ENCODE results near the gene NUBPL.

The NUBPL gene

GRCh38 chr14:31837031-31837430, 275.8 kb downstream of the NUBPL start:
- TF ChIP-seq CTCF (conservative IDR thresholded peaks at IDR 0.05; ENCODE audit: low read depth, low read length), result no peak
- no peak overlapping the region for H3K4me3 ChIP-seq (IDR thresholded peaks at IDR 0.05; ENCODE audit: insufficient read depth, low read depth, low read length)
- H4K20me1 ChIP-seq (ENCODE audit: insufficient read depth), result no peaks in the 10 kb centered on the region
- no peak overlapping the region for H2AFZ ChIP-seq (ENCODE audit: low read depth)
- no peaks in the 10 kb centered on the region for H3K4me1 ChIP-seq (ENCODE audit: low read depth, poor library complexity, severe bottlenecking)
- H3K36me3 ChIP-seq (ENCODE audit: insufficient read depth), result no peaks in the 10 kb centered on the region
- no peaks in the 10 kb centered on the region for H3K27me3 ChIP-seq (ENCODE audit: insufficient read depth, low read depth)
- no peaks in the 10 kb centered on the region for H3K79me2 ChIP-seq (ENCODE audit: insufficient read depth, low read depth)
- no peak overlapping the region for H3K27ac ChIP-seq
- H3K9ac ChIP-seq, result no peak overlapping the region
- no peak overlapping the region for H3K4me2 ChIP-seq

GRCh38 chr14:31842899-31843298, 281.7 kb downstream of the NUBPL start:
- no peak overlapping the region for H3K4me3 ChIP-seq (IDR thresholded peaks at IDR 0.05; ENCODE audit: insufficient read depth, low read depth, low read length)
- no peak for TF ChIP-seq CTCF (conservative IDR thresholded peaks at IDR 0.05; ENCODE audit: low read depth, low read length)
- H3K4me1 ChIP-seq (ENCODE audit: low read depth, poor library complexity, severe bottlenecking), result peaks cover 14% of the 10 kb centered on the region
- H2AFZ ChIP-seq (ENCODE audit: low read depth), result no peak overlapping the region
- H3K36me3 ChIP-seq (ENCODE audit: insufficient read depth), result no peaks in the 10 kb centered on the region
- no peaks in the 10 kb centered on the region for H4K20me1 ChIP-seq (ENCODE audit: insufficient read depth)
- no peaks in the 10 kb centered on the region for H3K27me3 ChIP-seq (ENCODE audit: insufficient read depth, low read depth)
- H3K27ac ChIP-seq, result no peak overlapping the region
- no peak overlapping the region for H3K4me2 ChIP-seq
- no peak overlapping the region for H3K9ac ChIP-seq
- no peaks in the 10 kb centered on the region for H3K79me2 ChIP-seq (ENCODE audit: insufficient read depth, low read depth)

- TF ChIP-seq CTCF (conservative IDR thresholded peaks at IDR 0.05; ENCODE audit: low read depth, low read length), result no peak
- Histone ChIP-seq H3K36me3 (ENCODE audit: insufficient read depth) (no peaks in the 10 kb centered on the region), H3K27ac (no peak overlapping the region), H3K4me3 (IDR thresholded peaks at IDR 0.05; ENCODE audit: insufficient read depth, low read depth, low read length) (no peak overlapping the region), H2AFZ (ENCODE audit: low read depth) (no peak overlapping the region), H4K20me1 (ENCODE audit: insufficient read depth) (no peaks in the 10 kb centered on the region), H3K9ac (no peak overlapping the region), H3K4me2 (no peak overlapping the region), H3K79me2 (ENCODE audit: insufficient read depth, low read depth) (no peaks in the 10 kb centered on the region), H3K4me1 (ENCODE audit: low read depth, poor library complexity, severe bottlenecking) (peaks cover 14% of the 10 kb centered on the region), H3K27me3 (ENCODE audit: insufficient read depth, low read depth) (no peaks in the 10 kb centered on the region)
Observed at GRCh38 chr14:31843361-31844091, 282.3 kb downstream of the NUBPL start.

- no peaks in the 10 kb centered on the region for H3K27me3 ChIP-seq (ENCODE audit: insufficient read depth, low read depth)
- H3K4me1 ChIP-seq (ENCODE audit: low read depth, poor library complexity, severe bottlenecking), result peaks cover 39% of the 10 kb centered on the region
- peak overlapping the region; percentile 89 for H3K27ac ChIP-seq
- peak overlapping the region; percentile 60 for H3K4me2 ChIP-seq
- H3K9ac ChIP-seq, result peak overlapping the region; percentile 35
- H3K4me3 ChIP-seq (IDR thresholded peaks at IDR 0.05; ENCODE audit: insufficient read depth, low read depth, low read length), result no peak overlapping the region
- H3K36me3 ChIP-seq (ENCODE audit: insufficient read depth), result no peaks in the 10 kb centered on the region
- no peak overlapping the region for H2AFZ ChIP-seq (ENCODE audit: low read depth)
- no peaks in the 10 kb centered on the region for H4K20me1 ChIP-seq (ENCODE audit: insufficient read depth)
- no peaks in the 10 kb centered on the region for H3K79me2 ChIP-seq (ENCODE audit: insufficient read depth, low read depth)
- no peak for TF ChIP-seq CTCF (conservative IDR thresholded peaks at IDR 0.05; ENCODE audit: low read depth, low read length)
Observed at GRCh38 chr14:31854508-31855075, 293.4 kb downstream of the NUBPL start.
